IMR-90 (cell line): ENCODE results near the gene DLX1. TPM values are rescaled to one million over a fixed set of nuclear protein-coding genes. Genes with fewer than 3 reads are reported as not detected.

Source experiments
- ATAC-seq: fragments of 200-7000 bp; cut with Tn5 transposase; 2 replicates; pipeline ENCODE4 v1.9.1; 2020; ENCODE audit warnings: low read depth, mild to moderate bottlenecking, moderate library complexity
- BruUV-seq: library from RNA; stranded (reverse); fragments of 400-500 nt; replicated peaks from 2 replicates; lab custom pipeline; 2021; lab: Mats Ljungman, UMichigan
- CTCF ChIA-PET: fragments of 300-600 bp; formaldehyde crosslinking; extraction: SDS; loops from one replicate; lab custom pipeline; 2021; ENCODE audit warnings: antibody characterized with exemption; lab: Yijun Ruan, JAX
- POLR2A ChIA-PET: fragments of 300-600 bp; sonication (Branson Sonifier 250); formaldehyde crosslinking; loops from one replicate; lab custom pipeline; 2022; ENCODE audit warnings: antibody characterized with exemption; ENCODE audit not compliant: unreplicated experiment; lab: Charles Lee
- DNase-seq: peaks from one replicate; pipeline ENCODE4 v3.0.0; 2013
- H2AFZ ChIP-seq: replicated peaks from 2 replicates; pipeline ENCODE3; 2013; ENCODE audit warnings: low read length, mild to moderate bottlenecking; ENCODE audit not compliant: poor library complexity
- H2AK5ac ChIP-seq: 2 replicates; pipeline ENCODE4 v1.6.1; 2013; ENCODE audit warnings: low read depth, low read length, inconsistent platforms
- H2AK9ac ChIP-seq: replicated peaks from 2 replicates; pipeline ENCODE3; 2013; ENCODE audit warnings: mild to moderate bottlenecking, low read depth, low read length, moderate library complexity; ENCODE audit not compliant: poor library complexity
- H2BK120ac ChIP-seq: 2 replicates; pipeline ENCODE4 v1.6.1; 2013; ENCODE audit warnings: low read depth, low read length, inconsistent platforms
- H2BK15ac ChIP-seq: 3 replicates; pipeline ENCODE4 v1.6.1; 2013; ENCODE audit warnings: low read depth, low read length, inconsistent platforms
- H2BK20ac ChIP-seq: 2 replicates; pipeline ENCODE4 v1.6.1; 2013; ENCODE audit warnings: low read depth, mild to moderate bottlenecking, inconsistent platforms, low read length, moderate library complexity
- H2BK5ac ChIP-seq: 2 replicates; pipeline ENCODE4 v1.6.1; 2013; ENCODE audit warnings: mild to moderate bottlenecking, low read depth, low read length, inconsistent platforms; ENCODE audit not compliant: poor library complexity, severe bottlenecking
- H3K14ac ChIP-seq: replicated peaks from 2 replicates; pipeline ENCODE4 v1.6.1; 2013; ENCODE audit warnings: low read depth, low read length, inconsistent platforms
- H3K18ac ChIP-seq: 2 replicates; pipeline ENCODE4 v1.6.1; 2013; ENCODE audit warnings: low read depth, low read length, control low read depth
- H3K23ac ChIP-seq: 2 replicates; pipeline ENCODE4 v1.6.1; 2013; ENCODE audit warnings: low read depth, low read length, inconsistent platforms
- H3K27ac ChIP-seq: 2 replicates; pipeline ENCODE4 v1.5.1; 2013; ENCODE audit warnings: mild to moderate bottlenecking, control low read depth, low read length; ENCODE audit not compliant: insufficient read depth
- H3K27me3 ChIP-seq: 2 replicates; pipeline ENCODE4 v1.6.1; 2013; ENCODE audit warnings: low read length; ENCODE audit not compliant: control insufficient read depth, insufficient read depth
- H3K36me3 ChIP-seq: 2 replicates; pipeline ENCODE4 v1.6.1; 2013; ENCODE audit warnings: low read length, mixed read lengths; ENCODE audit not compliant: control insufficient read depth, insufficient read depth
- H3K4ac ChIP-seq: 2 replicates; pipeline ENCODE4 v1.6.1; 2013; ENCODE audit warnings: low read depth, low read length, inconsistent platforms
- H3K4me1 ChIP-seq: 2 replicates; pipeline ENCODE4 v1.6.1; 2013; ENCODE audit warnings: low read length, mixed read lengths; ENCODE audit not compliant: control insufficient read depth, insufficient read depth
- H3K4me2 ChIP-seq: 2 replicates; pipeline ENCODE4 v1.6.1; 2013; ENCODE audit warnings: low read depth, mild to moderate bottlenecking, control low read depth, low read length, moderate library complexity
- H3K4me3 ChIP-seq: 2 replicates; pipeline ENCODE4 v1.5.1; 2013; ENCODE audit warnings: low read depth, mild to moderate bottlenecking, control low read depth, low read length, moderate library complexity; ENCODE audit not compliant: insufficient read depth
- H3K56ac ChIP-seq: 2 replicates; pipeline ENCODE4 v1.6.1; 2013; ENCODE audit warnings: low read length, inconsistent platforms; ENCODE audit not compliant: insufficient read depth; ENCODE audit errors: extremely low read depth
- H3K79me1 ChIP-seq, 2 experiments: 2 replicates each; pipeline ENCODE4 v1.6.1; 2013; ENCODE audit warnings: low read length in 2 of 2, inconsistent platforms in 1 of 2, low read depth in 1 of 2
- H3K9ac ChIP-seq: 2 replicates; pipeline ENCODE4 v1.6.1; 2013; ENCODE audit warnings: low read depth, low read length, control low read depth
- H3K9me1 ChIP-seq: 2 replicates; pipeline ENCODE4 v1.6.1; 2013; ENCODE audit warnings: low read length, inconsistent platforms; ENCODE audit not compliant: insufficient read depth
- H3K9me3 ChIP-seq: 2 replicates; pipeline ENCODE4 v1.6.1; 2013; ENCODE audit warnings: low read length; ENCODE audit not compliant: control insufficient read depth, insufficient read depth
- H4K20me1 ChIP-seq: 2 replicates; pipeline ENCODE4 v1.6.1; 2013; ENCODE audit warnings: low read length, inconsistent platforms; ENCODE audit not compliant: insufficient read depth
- H4K5ac ChIP-seq: 2 replicates; pipeline ENCODE4 v1.6.1; 2013; ENCODE audit warnings: mild to moderate bottlenecking, low read depth, low read length, control low read depth
- H4K8ac ChIP-seq, 2 experiments: 2 replicates each; pipeline ENCODE4 v1.6.1; 2013; ENCODE audit warnings: low read depth in 2 of 2, low read length in 2 of 2, control low read depth in 1 of 2, inconsistent platforms in 1 of 2
- H4K91ac ChIP-seq: 2 replicates; pipeline ENCODE4 v1.6.1; 2013; ENCODE audit warnings: low read depth, low read length, inconsistent platforms; ENCODE audit not compliant: insufficient read depth
- CEBPB ChIP-seq: IDR thresholded peaks from 2 replicates; pipeline ENCODE4 v1.6.1; 2012; ENCODE audit warnings: low read depth, low read length, improper control_type of control experiment
- ELK1 ChIP-seq: fragments of 150-350 bp; IDR thresholded peaks from 2 replicates; pipeline ENCODE4 v1.6.1; 2016; ENCODE audit warnings: low read depth, mild to moderate bottlenecking, low read length, moderate library complexity, borderline replicate concordance
- MAFK ChIP-seq: IDR thresholded peaks from 2 replicates; pipeline ENCODE4 v1.6.1; 2012; ENCODE audit warnings: low read depth, low read length, improper control_type of control experiment
- POLR2A ChIP-seq: IDR thresholded peaks from 2 replicates; pipeline ENCODE4 v1.6.1; 2012; ENCODE audit warnings: mild to moderate bottlenecking, low read depth, low read length
- WGBS, 2 experiments: methylation state at CpG; one replicate each; pipeline versions ENCODE4 v1.1.5 to v1.1.7; 2013; ENCODE audit warnings: missing lambda C conversion rate in 2 of 2; ENCODE audit not compliant: insufficient read length in 1 of 2; ENCODE audit errors: extremely low coverage in 2 of 2; 5-methylcytosine and 5-hydroxymethylcytosine counted together
- dilution Hi-C: fragments of 300-500 bp; cut with HindIII; formaldehyde crosslinking; loops from one replicate; pipeline ENCODE4 v1.14.3; 2018; ENCODE audit warnings: low sequenced_read_pairs; ENCODE audit not compliant: unreplicated experiment
- in situ Hi-C: fragments of 300-500 bp; cut with MboI; formaldehyde crosslinking; loops from 3 replicates; pipeline ENCODE4 v1.14.3; 2019; ENCODE audit warnings: low sequenced_read_pairs, inconsistent platforms, mixed read lengths
- intact Hi-C: fragments of 100-400 bp; cut with micrococcal nuclease; formaldehyde crosslinking; loops from 2 replicates; pipeline ENCODE4 v1.10.0; 2022
- polyA plus RNA-seq, 3 experiments: library from polyadenylated mRNA; depleted of rRNA; stranded (reverse); fragments of >200 nt; gene quantifications; 2 replicates each; pipeline ENCODE4 v1.2.3, GENCODE V29; 2012; ENCODE audit warnings: low replicate concordance in 1 of 3
- total RNA-seq: library from RNA; depleted of rRNA; stranded (reverse); fragments of >200 nt; gene quantifications from 2 replicates; pipeline ENCODE4 v1.2.3, GENCODE V29; 2012

The DLX1 gene
- total and polyA plus RNA-seq, 2 of the 4 experiments (the other 2 are of a cell fraction), result 0.36 to 2.2 TPM

- no TSS peak for BruUV-seq
- H3K9ac ChIP-seq, result no peak overlapping the region
- no peak overlapping the region for H3K18ac ChIP-seq
- H2AK9ac ChIP-seq, result no peak overlapping the region
- H2BK120ac ChIP-seq, result no peak overlapping the region
- no peak overlapping the region for H3K4me3 ChIP-seq
- H3K9me1 ChIP-seq, result no peaks in the 10 kb centered on the region
- H2AK5ac ChIP-seq, result no peak overlapping the region
- ChIA-PET CTCF (no interaction called here), POLR2A (no interaction called here)
- intact Hi-C loops (loop anchor here (5.0 kb wide), 1 partner anchor 44 kb away; no protein-coding TSS in a partner anchor), dilution Hi-C loops (no loop called here), in situ Hi-C loops (no loop called here)
- H3K27ac ChIP-seq, result no peak overlapping the region
- H3K56ac ChIP-seq, result no peak overlapping the region
- H2BK15ac ChIP-seq, result no peak overlapping the region
- H3K4me1 ChIP-seq, result no peaks in the 10 kb centered on the region; the same call in 1 of the 2 replicates
- DNase-seq, result no peak
- peaks cover 12% of the 10 kb centered on the region for H3K9me3 ChIP-seq
- no peak overlapping the region for H3K4ac ChIP-seq
- H2BK5ac ChIP-seq, result no peak overlapping the region
- H3K4me2 ChIP-seq, result no peak overlapping the region
- no peak overlapping the region for H3K23ac ChIP-seq
- no peak overlapping the region for H4K5ac ChIP-seq
- H3K27me3 ChIP-seq, result peaks cover 52% of the 10 kb centered on the region
- no peaks in the 10 kb centered on the region for H3K79me1 ChIP-seq
- ATAC-seq, result no peak
- WGBS, 2 experiments, result 34% methylated on average over 18 of the region's 36 CpGs; no CpG with 5 or more reads in 1 of the 2 experiments
- no peak overlapping the region for H2BK20ac ChIP-seq
- H3K36me3 ChIP-seq, result no peaks in the 10 kb centered on the region
- no peak overlapping the region for H4K91ac ChIP-seq
- TF ChIP-seq POLR2A (no peak), CEBPB (no peak), ELK1 (no peak), MAFK (no peak)
- H4K8ac ChIP-seq, result no peak overlapping the region
- no peak overlapping the region for H2AFZ ChIP-seq
- H3K14ac ChIP-seq, result no peak overlapping the region
- H4K20me1 ChIP-seq, result no peaks in the 10 kb centered on the region
These were observed 3.9 kb upstream of the DLX1 start for GRCh38 chr2:172081221-172082022.
